GM21723 (cell line): Measurements from ENCODE around the gene PLOD3.
"Not testable (repeated sequence)": the region's sequence is repeated elsewhere in the genome, so short reads cannot be mapped to it uniquely, and the experiment has no call there.

Experiments used
- ATAC-seq: cut with Tn5 transposase; IDR thresholded peaks from one replicate; pipeline ENCODE4 v1.9.1; 2021; ENCODE audit warnings: mild to moderate bottlenecking, moderate library complexity; ENCODE audit not compliant: unreplicated experiment

PLOD3 gene, protein sequence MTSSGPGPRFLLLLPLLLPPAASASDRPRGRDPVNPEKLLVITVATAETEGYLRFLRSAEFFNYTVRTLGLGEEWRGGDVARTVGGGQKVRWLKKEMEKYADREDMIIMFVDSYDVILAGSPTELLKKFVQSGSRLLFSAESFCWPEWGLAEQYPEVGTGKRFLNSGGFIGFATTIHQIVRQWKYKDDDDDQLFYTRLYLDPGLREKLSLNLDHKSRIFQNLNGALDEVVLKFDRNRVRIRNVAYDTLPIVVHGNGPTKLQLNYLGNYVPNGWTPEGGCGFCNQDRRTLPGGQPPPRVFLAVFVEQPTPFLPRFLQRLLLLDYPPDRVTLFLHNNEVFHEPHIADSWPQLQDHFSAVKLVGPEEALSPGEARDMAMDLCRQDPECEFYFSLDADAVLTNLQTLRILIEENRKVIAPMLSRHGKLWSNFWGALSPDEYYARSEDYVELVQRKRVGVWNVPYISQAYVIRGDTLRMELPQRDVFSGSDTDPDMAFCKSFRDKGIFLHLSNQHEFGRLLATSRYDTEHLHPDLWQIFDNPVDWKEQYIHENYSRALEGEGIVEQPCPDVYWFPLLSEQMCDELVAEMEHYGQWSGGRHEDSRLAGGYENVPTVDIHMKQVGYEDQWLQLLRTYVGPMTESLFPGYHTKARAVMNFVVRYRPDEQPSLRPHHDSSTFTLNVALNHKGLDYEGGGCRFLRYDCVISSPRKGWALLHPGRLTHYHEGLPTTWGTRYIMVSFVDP

GRCh38 chr7:101217388-101218235 is at the start of gene PLOD3, which contains the start of gene ZNHIT1:
Gene PLOD3 (minus strand): TSS chr7:101217581. CDS start chr7:101217274, 307 bp downstream.
Gene ZNHIT1 (plus strand): TSS chr7:101218165. CDS start chr7:101218196, 31 bp downstream.
- peak; percentile 65 for ATAC-seq

GRCh38 chr7:101265622-101266516 is 48.5 kb upstream of the PLOD3 start:
- no peak for ATAC-seq

DNA sequence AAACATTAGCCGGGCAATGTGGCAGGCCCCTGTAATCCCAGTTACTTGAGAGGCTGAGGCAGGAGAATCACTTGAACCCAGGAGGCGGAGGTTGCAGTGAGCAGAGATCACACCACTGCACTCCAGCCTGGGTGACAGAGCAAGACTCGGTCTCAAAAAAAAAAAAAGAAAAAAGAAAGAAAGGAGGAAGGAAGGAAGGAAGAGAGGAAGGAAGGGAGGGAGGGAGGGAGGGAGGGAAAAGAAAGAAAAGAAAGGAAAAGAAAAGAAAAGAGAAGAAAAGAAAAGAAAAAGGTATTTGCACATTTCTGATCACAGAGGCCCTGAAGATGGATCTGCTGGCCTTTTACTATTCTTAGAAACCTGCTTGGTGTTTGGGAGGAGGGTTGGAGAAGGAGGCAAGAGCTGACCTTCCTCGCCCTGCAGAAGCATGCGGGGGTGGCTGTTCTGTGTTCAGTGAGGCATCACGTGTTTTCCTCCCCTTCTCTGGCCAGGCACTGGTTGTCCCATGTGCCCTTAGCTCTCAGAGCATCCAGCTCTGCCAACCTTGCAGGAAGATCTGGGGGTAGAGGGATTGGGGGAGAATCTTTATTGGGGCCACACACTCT is 46.8 kb upstream of the PLOD3 start:
- not testable (repeated sequence) for ATAC-seq

GRCh38 chr7:101258243-101258731 is 40.9 kb upstream of the PLOD3 start:
- no peak for ATAC-seq

DNA sequence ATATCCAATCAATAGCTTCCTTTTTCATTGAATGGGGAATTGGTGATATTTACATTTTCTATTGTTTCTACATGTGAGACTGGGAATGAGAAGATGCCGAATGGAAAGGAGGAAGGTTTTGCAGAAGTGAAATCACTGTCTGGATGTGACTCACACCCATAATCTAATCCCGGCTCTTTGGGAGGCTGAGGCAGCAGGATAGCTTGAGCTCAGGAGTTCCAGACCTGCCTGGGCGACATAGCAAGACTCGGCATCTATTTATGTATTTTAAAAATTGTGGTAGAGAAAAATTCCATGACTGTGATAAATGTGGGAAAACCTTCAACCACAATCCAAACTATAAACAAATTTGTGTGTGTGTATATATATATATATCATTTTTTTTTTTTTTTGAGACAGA is 38.4 kb upstream of the PLOD3 start:
- ATAC-seq = no peak

- not testable (repeated sequence) for ATAC-seq
These were observed 35.8 kb upstream of the PLOD3 start for GRCh38 chr7:101253199-101253598.

GRCh38 chr7:101251871-101252659 is 34.7 kb upstream of the PLOD3 start:
- peak; percentile 95 for ATAC-seq

- ATAC-seq = no peak
These were observed 32.9 kb upstream of the PLOD3 start for GRCh38 chr7:101250324-101250723.

- no peak for ATAC-seq
These were observed 30.9 kb upstream of the PLOD3 start for GRCh38 chr7:101248276-101248675.

- ATAC-seq = no peak
These were observed 27.8 kb upstream of the PLOD3 start for GRCh38 chr7:101245147-101245668.

DNA sequence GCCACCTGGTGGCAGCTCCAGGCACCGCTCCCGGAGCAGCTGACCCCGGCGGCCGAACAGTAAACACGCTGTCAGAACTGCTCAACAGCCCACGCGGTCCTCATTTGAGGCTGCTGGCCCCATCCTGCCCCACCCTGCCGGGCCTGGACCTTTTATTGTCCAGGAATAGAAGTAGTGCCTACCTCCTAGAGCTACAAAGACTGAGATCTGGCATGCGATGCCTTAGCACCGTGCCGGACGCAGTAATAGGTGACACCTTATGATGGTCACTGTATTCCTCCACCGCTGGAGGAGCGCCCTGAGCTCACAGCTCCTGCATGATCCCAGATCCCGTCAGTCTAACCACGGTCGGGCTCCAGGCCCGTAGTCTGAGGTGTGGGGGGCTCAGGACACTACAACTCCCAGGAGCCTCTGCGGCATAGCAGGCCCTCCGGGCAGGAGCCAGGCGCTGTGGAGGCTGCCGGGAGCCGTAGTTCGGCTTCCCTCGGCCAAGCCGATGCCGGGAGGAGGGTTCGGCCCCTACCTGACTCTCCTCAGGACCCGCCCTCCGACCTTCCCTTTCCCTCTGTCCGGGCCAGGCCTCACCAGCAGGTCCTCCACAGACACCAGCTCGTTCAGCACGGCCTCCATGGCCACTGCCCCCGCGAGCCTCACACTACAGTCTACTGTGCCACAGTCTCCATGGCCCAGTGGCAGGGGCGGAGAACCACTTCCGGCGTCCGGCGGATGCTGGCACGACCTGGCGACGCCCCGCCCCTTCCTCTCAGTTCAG is 27.2 kb upstream of the PLOD3 start, which contains the start of gene FIS1:
FIS1 (minus strand) TSS at position 707 of the 772 bp plus-strand sequence; CDS start at position 630, 77 bp downstream.
- peak; percentile 92 for ATAC-seq

DNA sequence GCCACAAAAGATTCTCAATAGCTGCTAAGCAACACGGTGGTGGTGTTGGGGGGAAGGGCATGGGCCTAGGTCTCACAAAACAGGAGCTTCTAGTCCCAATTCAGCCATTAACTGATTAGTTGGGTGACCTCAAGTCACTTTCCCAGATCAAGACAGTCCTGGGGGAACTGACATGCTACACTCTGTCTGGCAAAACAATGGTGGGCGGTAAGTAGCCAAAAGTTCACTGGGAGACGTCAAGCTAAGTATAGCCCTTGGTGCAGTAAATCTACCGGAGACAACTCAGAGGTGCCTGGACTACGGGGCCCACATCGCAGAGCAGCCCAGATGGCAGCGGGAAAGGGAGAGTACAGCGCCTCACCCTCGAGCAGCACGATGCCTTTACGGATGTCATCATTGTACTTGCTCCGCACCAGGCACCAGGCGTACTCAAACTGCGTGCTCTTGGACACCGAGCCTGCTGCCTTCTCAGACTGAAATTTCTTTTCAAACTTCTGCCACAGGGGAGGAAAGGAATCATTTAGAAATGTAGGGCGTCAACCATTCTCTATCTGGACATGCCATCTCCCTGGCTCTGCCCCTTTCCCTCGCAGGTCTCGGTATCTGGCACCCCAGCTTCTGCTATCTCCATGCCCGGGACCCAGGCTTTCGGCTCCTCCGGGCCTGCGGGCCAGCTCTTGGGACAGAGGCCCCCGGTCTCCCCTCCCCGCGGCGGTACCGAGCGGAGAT is 26.4 kb upstream of the PLOD3 start:
- no peak for ATAC-seq

DNA sequence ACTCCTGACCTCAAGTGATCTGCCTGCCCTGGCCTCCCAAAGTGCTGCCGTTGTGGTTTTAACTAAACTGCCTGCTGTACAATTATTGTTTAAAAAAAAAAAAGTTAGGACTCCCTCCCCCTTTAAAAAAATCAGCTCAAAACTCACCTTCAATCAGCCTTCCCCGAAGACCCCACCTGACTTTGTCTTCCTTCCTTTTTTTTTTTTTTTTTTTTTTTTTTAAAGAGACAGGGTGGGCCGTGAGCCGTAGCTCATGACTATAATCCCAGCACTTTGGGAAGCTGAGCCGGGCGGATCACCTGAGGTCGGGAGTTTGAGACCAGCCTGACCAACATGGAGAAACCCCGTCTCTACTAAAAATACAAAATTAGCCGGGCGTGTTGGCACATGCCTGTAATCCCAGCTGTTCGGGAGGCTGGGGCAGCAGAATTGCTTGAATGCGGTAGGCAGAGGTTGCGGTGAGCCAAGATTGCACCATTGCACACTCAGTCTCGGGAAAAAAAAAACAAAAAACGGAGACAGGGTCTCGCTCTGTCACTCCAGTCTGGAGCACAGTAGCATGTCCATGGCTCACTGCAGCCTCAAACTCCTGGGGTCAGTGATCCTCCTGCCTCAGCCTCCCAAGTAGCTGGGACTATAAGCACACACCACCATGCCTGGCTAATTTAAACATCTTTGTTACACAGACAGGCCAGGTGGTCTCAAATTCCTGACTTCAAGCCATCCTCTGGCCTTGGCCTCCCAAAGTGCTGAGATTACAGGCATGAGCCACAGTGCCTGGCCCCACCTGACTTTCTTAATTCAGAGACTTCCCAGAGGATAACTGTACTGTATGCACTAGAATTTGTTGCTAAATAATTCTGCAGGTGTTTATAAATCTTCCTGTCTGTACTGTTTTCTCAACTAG is 24.3 kb upstream of the PLOD3 start:
- ATAC-seq = no peak

DNA sequence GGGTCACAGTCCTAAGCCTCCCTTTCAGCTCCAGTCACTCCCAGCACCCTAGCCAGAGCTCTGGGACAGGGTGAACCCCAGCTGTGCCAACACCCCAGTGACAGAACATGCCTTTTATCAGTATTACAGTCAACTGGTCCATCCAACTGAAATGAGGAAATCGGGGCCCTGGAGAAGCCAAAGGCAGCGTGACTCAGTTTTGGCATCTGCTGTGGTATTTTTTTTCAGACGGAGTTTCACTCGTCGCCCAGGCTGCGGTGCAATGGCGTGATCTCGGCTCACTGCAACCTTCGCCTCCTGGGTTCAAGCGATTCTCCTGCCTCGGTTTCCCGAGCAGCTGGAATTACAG is 23.6 kb upstream of the PLOD3 start:
- ATAC-seq = no peak

DNA sequence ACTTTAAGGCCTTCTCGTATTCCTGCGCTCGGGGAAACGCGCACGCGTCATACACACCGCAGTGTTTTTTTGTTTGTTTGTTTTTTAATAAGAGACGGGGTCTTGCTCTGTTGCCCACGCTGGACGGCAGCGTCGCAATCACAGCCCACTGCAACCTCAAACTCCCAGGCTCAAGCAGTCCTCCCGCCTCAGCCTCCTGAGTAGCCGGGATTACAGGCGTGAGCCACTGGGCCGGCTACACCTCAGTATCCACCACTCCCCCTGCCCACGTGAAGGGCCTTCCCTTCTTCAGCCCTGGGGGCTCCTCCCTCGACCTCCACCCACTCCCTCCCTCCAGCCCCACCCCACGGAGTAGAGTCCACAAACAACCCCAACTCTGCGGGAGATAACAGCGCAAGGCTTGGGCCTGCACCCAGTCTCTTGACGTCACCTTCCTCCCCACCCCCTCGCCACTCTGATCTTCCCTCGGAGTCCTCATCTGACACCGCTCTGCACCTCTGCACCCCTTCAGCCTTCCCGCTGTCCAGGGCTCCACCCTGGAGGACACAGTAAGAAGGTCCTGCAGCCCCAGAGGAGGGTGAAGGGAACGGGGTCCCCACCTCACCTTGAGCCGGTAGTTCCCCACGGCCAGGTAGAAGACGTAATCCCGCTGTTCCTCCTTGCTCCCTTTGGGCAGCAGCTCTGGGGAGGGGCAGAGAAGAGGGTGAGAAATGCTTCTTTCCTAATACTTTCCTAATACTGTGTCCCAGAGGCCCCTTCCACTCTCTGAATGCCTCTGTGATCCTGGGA is 23.0 kb upstream of the PLOD3 start:
- no peak for ATAC-seq
